ENCODE data around the gene E2F1. TPM values are rescaled to one million over a fixed set of nuclear protein-coding genes. Genes with fewer than 3 reads are reported as not detected.

Gene E2F1
- total RNA-seq, 4 donors from 2014 or later = 2.1 to 32.2 (median 4.9) TPM

DNA sequence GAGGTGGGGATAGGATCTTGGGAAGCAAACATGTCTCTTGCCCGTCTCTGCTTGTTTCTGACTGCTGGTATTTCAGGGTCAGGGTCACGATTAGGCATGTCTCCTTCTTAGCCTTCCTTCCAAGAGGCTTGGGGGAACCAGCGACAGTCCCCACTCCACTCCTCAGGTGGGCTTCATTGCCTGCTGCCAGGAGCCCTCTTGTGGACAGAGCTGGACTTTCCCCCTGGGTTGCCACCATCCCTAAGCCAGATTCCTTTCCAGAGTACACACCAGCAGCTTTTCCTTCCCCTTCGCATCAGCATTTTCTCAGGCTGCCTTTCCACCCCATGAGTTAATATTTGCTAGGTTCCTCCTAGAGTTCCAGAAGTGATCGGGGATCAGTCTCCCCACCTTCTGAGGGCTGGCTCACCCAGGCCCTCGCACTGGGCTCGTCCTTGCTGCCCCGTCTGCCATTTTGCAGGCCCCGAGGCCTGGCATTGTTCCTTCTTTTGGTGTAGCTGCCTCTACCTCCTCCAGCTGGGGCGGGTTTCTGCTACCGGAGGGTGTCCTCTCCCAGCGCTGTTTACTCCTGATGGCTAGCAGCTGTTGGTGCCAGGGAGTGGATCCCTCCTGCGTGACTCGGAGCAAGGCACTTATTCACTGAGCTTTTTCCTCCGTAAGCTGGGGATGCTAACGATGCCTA lies 32.8 kb downstream of the E2F1 start:
- Histone ChIP-seq H3K36me3 (peaks cover 0 to 19% (median 0%) of the 10 kb centered on the region in 3 donors), H3K4me3 (peak overlapping the region in 2 of 4 donors; percentile 9 to 13), H3K4me1 (peaks cover 0 to 50% (median 2%) of the 10 kb centered on the region in 4 donors), H3K9me3 (no peaks in the 10 kb centered on the region), H3K27me3 (no peaks in the 10 kb centered on the region), H3K27ac (peak overlapping the region in 3 of 4 donors; percentile 57 to 71 (median 57))
- peak; percentile 55 to 78 (median 71) for DNase-seq
- peak; percentile 56 to 80 (median 70) for TF ChIP-seq CTCF (IDR thresholded peaks at IDR 0.05)
- no peak for TF ChIP-seq POLR2A (IDR thresholded peaks at IDR 0.05)

DNA sequence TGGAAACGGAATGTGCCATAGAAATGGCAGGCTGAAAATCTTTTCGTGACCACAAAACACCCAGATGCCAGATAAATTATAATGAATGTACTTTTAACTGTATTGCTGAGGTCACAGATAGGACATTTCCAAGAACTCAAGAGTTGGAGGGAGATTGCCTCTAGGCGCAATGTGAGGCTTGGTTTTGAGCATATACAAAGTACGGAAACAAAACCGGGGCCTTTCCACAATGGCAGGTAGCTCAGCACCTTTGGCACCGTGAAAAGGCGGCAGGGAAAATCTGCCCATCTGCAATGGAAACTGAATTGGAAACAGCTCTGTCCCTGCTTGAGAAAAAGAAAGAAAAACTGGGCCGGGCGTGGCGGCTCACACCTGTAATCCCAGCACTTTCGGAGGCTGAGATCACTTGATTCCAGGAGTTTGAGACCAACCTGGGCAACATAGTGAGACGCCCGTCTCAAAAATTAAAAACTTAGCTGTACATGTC lies 34.6 kb downstream of the E2F1 start:
- Histone ChIP-seq H3K27ac (peak overlapping the region in 1 of 4 donors; percentile 36), H3K4me3 (no peak overlapping the region), H3K36me3 (peaks cover 0 to 8% (median 0%) of the 10 kb centered on the region in 3 donors), H3K4me1 (peaks cover 0 to 59% (median 2%) of the 10 kb centered on the region in 4 donors), H3K27me3 (no peaks in the 10 kb centered on the region), H3K9me3 (no peaks in the 10 kb centered on the region)
- TF ChIP-seq POLR2A (IDR thresholded peaks at IDR 0.05) (no peak), CTCF (IDR thresholded peaks at IDR 0.05) (no peak)
- no peak for DNase-seq

GRCh38 chr20:33650753-33651561 lies 35.2 kb downstream of the E2F1 start:
- H3K9me3 ChIP-seq = no peaks in the 10 kb centered on the region
- peaks cover 0 to 59% (median 2%) of the 10 kb centered on the region in 4 donors for H3K4me1 ChIP-seq
- TF ChIP-seq POLR2A (IDR thresholded peaks at IDR 0.05) = no peak
- TF ChIP-seq CTCF (IDR thresholded peaks at IDR 0.05) = no peak
- H3K27ac ChIP-seq = peak overlapping the region in 1 of 4 donors; percentile 36
- peaks cover 0 to 10% (median 0%) of the 10 kb centered on the region in 3 donors for H3K36me3 ChIP-seq
- H3K27me3 ChIP-seq = no peaks in the 10 kb centered on the region
- no peak overlapping the region for H3K4me3 ChIP-seq
- no peak for DNase-seq

GRCh38 chr20:33650111-33650752 lies 36.0 kb downstream of the E2F1 start:
- TF ChIP-seq POLR2A (IDR thresholded peaks at IDR 0.05) (no peak), CTCF (IDR thresholded peaks at IDR 0.05) (no peak)
- DNase-seq = no peak
- peaks cover 0 to 17% (median 0%) of the 10 kb centered on the region in 3 donors for H3K36me3 ChIP-seq
- no peak overlapping the region for H3K27ac ChIP-seq
- peaks cover 0 to 54% (median 2%) of the 10 kb centered on the region in 4 donors for H3K4me1 ChIP-seq
- H3K4me3 ChIP-seq = no peak overlapping the region
- H3K9me3 ChIP-seq = no peaks in the 10 kb centered on the region
- no peaks in the 10 kb centered on the region for H3K27me3 ChIP-seq

DNA sequence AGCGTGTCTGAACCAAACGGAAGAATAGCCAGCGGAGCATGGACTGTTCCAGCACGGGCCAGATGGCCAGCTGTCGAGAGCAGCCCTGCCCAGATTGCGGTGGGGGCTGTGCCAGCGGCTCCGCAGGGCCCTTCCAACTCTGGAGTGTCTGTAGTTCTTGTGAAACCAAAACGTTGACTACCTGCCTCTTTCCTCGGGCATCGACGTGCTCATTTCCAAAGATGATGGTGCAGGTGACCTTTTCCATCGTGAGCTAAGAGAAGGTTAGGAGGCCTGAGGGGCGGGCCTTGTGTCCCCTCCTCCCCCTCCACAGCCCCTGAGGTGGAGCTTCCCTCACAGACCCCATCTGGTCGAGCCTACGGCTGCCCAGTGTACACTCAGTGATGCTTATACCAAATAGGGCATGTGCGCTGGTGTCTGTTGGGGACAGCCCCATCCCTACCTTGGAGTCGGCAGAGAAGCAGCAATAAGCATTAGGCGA lies 36.9 kb downstream of the E2F1 start:
- Histone ChIP-seq H3K4me1 (peaks cover 0 to 46% (median 2%) of the 10 kb centered on the region in 4 donors), H3K27ac (no peak overlapping the region), H3K4me3 (no peak overlapping the region), H3K36me3 (peaks cover 0 to 27% (median 0%) of the 10 kb centered on the region in 3 donors), H3K9me3 (no peaks in the 10 kb centered on the region), H3K27me3 (no peaks in the 10 kb centered on the region)
- no peak for DNase-seq
- TF ChIP-seq POLR2A (IDR thresholded peaks at IDR 0.05) = no peak
- no peak for TF ChIP-seq CTCF (IDR thresholded peaks at IDR 0.05)
